Fibroblast of lung (primary cell): Measurements from ENCODE around the gene ZBTB17. TPM values are rescaled to one million over a fixed set of nuclear protein-coding genes. Genes with fewer than 3 reads are reported as not detected.

ENCODE experiments used
- DNase-seq, 2 donors: peaks; one replicate each; pipeline versions ENCODE4 v3.0.0 to v3.0.0-alpha.2; 2010; ENCODE audit warnings: low read depth in 2 of 2
- H2AFZ ChIP-seq: 2 replicates; pipeline ENCODE4 v1.5.1; 2012; ENCODE audit warnings: low read length, control low read depth, inconsistent platforms
- H3K27ac ChIP-seq: 2 replicates; pipeline ENCODE4 v1.5.1; 2011; ENCODE audit warnings: low read length, control low read depth; ENCODE audit not compliant: insufficient read depth
- H3K27me3 ChIP-seq: 2 replicates; pipeline ENCODE4 v1.5.1; 2011; ENCODE audit warnings: mild to moderate bottlenecking, low read length; ENCODE audit not compliant: control insufficient read depth, insufficient read depth
- H3K36me3 ChIP-seq: 2 replicates; pipeline ENCODE4 v1.5.1; 2011; ENCODE audit warnings: low read length; ENCODE audit not compliant: control insufficient read depth, insufficient read depth
- H3K4me1 ChIP-seq: 2 replicates; pipeline ENCODE4 v1.5.1; 2011; ENCODE audit warnings: low read length; ENCODE audit not compliant: control insufficient read depth, insufficient read depth; ENCODE audit errors: extremely low read depth
- H3K4me2 ChIP-seq: 2 replicates; pipeline ENCODE4 v1.5.1; 2011; ENCODE audit warnings: low read length, control low read depth; ENCODE audit not compliant: insufficient read depth; ENCODE audit errors: extremely low read depth
- H3K4me3 ChIP-seq, 4 experiments: fragments of 200-600 bp in 1 of 4; sonication (generic) in 1 of 4; replicated peaks in 1 of 4; 2 replicates each; pipeline ENCODE4 v1.5.1; 2011 to 2016; ENCODE audit warnings: low read length in 4 of 4, low read depth in 3 of 4, mild to moderate bottlenecking in 3 of 4, control low read depth in 2 of 4, inconsistent platforms in 1 of 4, mixed read lengths in 1 of 4; ENCODE audit not compliant: insufficient read depth in 1 of 4; ENCODE audit errors: control extremely low read depth in 1 of 4
- H3K79me2 ChIP-seq: 2 replicates; pipeline ENCODE4 v1.5.1; 2012; ENCODE audit warnings: mild to moderate bottlenecking, low read length, inconsistent platforms; ENCODE audit not compliant: control insufficient read depth, insufficient read depth
- H3K9ac ChIP-seq: 2 replicates; pipeline ENCODE4 v1.5.1; 2011; ENCODE audit warnings: mild to moderate bottlenecking, low read length, control low read depth; ENCODE audit not compliant: insufficient read depth
- H3K9me3 ChIP-seq: 2 replicates; pipeline ENCODE4 v1.5.1; 2012; ENCODE audit warnings: low read depth, low read length; ENCODE audit not compliant: control insufficient read depth, insufficient read depth
- H4K20me1 ChIP-seq: 2 replicates; pipeline ENCODE4 v1.5.1; 2011; ENCODE audit warnings: low read length; ENCODE audit not compliant: control insufficient read depth, insufficient read depth; ENCODE audit errors: extremely low read depth
- EZH2 ChIP-seq: IDR thresholded peaks from 2 replicates; pipeline ENCODE4 v1.5.1; 2012; ENCODE audit warnings: low read length, control low read depth, mild to moderate bottlenecking; ENCODE audit errors: missing control alignments
- polyA plus RNA-seq, 2 donors: library from polyadenylated mRNA; depleted of rRNA in 1 of 2; stranded (reverse) in 1 of 2; unstranded in 1 of 2; fragments of >200 nt; gene quantifications; 2 replicates each; pipeline ENCODE4 v1.2.1, GENCODE V29; 2011 to 2012; ENCODE audit warnings: missing spikeins in 1 of 2
- total RNA-seq: library from RNA; depleted of rRNA; stranded (reverse); fragments of >200 nt; gene quantifications from 2 replicates; pipeline ENCODE4 v1.2.1, GENCODE V29; 2014
- TF ChIP-seq, protein P1 (sequence below), 2 donors: IDR thresholded peaks in 1 of 2; conservative IDR thresholded peaks in 1 of 2; 1 replicate in 1 of 2; 2 replicates in 1 of 2; pipeline ENCODE4 v1.5.1; 2011 to 2012; ENCODE audit warnings: low read length in 2 of 2, control low read depth in 1 of 2, inconsistent platforms in 1 of 2, low read depth in 1 of 2, mild to moderate bottlenecking in 1 of 2

Gene ZBTB17
- total and polyA plus RNA-seq, 2 donors (not counting 1 experiment from before 2014, with no cell fraction given) = 12.6 to 54.3 TPM

DNA sequence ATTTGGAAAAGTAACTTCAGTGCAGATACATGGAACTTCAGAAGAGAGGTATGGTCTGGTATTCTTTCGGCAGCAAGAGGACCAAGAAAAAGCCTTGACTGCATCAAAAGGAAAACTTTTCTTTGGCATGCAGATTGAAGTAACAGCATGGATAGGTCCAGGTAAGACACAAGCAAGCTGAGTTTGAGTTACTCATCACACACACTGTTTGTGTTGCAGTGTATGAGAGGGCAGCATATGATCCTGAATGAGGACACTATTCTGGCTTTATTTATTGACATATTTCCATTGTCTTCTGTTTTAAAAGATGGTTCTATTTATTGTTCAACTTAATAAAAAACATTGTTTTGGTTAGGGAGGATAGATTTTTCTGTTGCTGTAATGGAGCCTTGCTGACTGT lies 64.8 kb downstream of the ZBTB17 start:
- H3K27me3 ChIP-seq = no peaks in the 10 kb centered on the region
- DNase-seq = no peak
- H3K4me2 ChIP-seq = no peak overlapping the region
- no peak overlapping the region for H2AFZ ChIP-seq
- H3K79me2 ChIP-seq = peaks cover 10% of the 10 kb centered on the region
- H4K20me1 ChIP-seq = no peaks in the 10 kb centered on the region
- no peak for TF ChIP-seq EZH2
- TF ChIP-seq, protein P1, sequence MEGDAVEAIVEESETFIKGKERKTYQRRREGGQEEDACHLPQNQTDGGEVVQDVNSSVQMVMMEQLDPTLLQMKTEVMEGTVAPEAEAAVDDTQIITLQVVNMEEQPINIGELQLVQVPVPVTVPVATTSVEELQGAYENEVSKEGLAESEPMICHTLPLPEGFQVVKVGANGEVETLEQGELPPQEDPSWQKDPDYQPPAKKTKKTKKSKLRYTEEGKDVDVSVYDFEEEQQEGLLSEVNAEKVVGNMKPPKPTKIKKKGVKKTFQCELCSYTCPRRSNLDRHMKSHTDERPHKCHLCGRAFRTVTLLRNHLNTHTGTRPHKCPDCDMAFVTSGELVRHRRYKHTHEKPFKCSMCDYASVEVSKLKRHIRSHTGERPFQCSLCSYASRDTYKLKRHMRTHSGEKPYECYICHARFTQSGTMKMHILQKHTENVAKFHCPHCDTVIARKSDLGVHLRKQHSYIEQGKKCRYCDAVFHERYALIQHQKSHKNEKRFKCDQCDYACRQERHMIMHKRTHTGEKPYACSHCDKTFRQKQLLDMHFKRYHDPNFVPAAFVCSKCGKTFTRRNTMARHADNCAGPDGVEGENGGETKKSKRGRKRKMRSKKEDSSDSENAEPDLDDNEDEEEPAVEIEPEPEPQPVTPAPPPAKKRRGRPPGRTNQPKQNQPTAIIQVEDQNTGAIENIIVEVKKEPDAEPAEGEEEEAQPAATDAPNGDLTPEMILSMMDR (conservative IDR thresholded peaks at IDR 0.05 in 1 of 2, IDR thresholded peaks at IDR 0.05 in 1 of 2; ENCODE audit: low read depth in 1 of 2, low read length in 2 of 2) = no peak
- H3K27ac ChIP-seq = no peak overlapping the region
- no peak overlapping the region for H3K9ac ChIP-seq
- no peaks in the 10 kb centered on the region for H3K36me3 ChIP-seq
- H3K9me3 ChIP-seq = no peaks in the 10 kb centered on the region
- no peak overlapping the region for H3K4me3 ChIP-seq
- no peaks in the 10 kb centered on the region for H3K4me1 ChIP-seq

DNA sequence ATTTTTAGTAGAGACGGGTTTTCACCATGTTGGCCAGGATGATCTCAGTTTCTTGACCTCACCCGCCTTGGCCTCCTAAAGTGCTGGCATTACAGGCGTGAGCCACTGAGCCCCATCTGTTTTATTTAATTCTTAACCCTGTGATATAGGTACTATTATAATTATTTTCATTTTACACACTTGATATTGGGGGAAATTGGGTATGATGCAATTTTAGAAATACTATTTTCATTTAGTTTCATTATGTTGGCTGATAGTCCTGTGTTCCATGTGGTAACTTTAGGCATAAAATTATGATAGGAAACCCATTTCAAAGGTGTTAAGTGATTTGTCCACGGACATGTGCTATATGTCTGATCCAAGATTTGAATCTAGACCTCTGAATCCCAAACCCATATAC lies 67.3 kb downstream of the ZBTB17 start:
- Histone ChIP-seq H3K79me2 (peaks cover 28% of the 10 kb centered on the region), H4K20me1 (no peaks in the 10 kb centered on the region), H2AFZ (no peak overlapping the region), H3K27ac (no peak overlapping the region), H3K27me3 (no peaks in the 10 kb centered on the region), H3K4me3 (no peak overlapping the region), H3K9me3 (no peaks in the 10 kb centered on the region), H3K4me2 (no peak overlapping the region), H3K36me3 (no peaks in the 10 kb centered on the region), H3K9ac (no peak overlapping the region), H3K4me1 (no peaks in the 10 kb centered on the region)
- TF ChIP-seq, protein P1 (conservative IDR thresholded peaks at IDR 0.05 in 1 of 2, IDR thresholded peaks at IDR 0.05 in 1 of 2; ENCODE audit: low read depth in 1 of 2, low read length in 2 of 2) = no peak
- no peak for TF ChIP-seq EZH2
- DNase-seq = no peak

DNA sequence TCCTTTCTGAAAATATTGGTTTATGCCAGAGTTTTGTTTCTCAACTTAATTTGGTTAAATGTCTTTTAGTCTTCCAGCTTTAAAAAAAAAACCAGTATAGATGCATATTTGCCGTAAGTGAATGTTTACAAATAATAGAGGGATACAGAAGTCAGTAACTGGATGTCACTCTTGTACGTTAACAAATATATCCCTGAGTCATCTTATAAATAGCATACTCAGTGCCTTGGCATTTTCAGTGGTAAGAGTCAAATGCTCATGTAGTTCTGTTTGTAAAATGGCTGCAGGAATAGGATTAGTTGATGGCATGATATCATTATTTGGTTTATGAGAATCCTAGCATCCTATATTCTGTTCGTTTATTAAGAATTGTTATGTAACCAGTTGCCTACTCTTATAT lies 73.0 kb downstream of the ZBTB17 start:
- Histone ChIP-seq H3K9ac (no peak overlapping the region), H3K9me3 (no peaks in the 10 kb centered on the region), H4K20me1 (no peaks in the 10 kb centered on the region), H3K79me2 (peaks cover 55% of the 10 kb centered on the region), H3K4me1 (peaks cover 4% of the 10 kb centered on the region), H3K27ac (no peak overlapping the region), H2AFZ (no peak overlapping the region), H3K4me2 (peak overlapping the region; percentile 42), H3K4me3 (no peak overlapping the region), H3K27me3 (no peaks in the 10 kb centered on the region), H3K36me3 (no peaks in the 10 kb centered on the region)
- peak; percentile 81 to 83 for DNase-seq
- TF ChIP-seq, protein P1 (conservative IDR thresholded peaks at IDR 0.05 in 1 of 2, IDR thresholded peaks at IDR 0.05 in 1 of 2; ENCODE audit: low read depth in 1 of 2, low read length in 2 of 2) = no peak
- TF ChIP-seq EZH2 = no peak
